GM18867 (cell line): ENCODE results near the gene TM7SF2.
A peak's percentile ranks its signal among the peaks of the same experiment; 100 is the strongest.

ENCODE experiments used
- ATAC-seq: cut with Tn5 transposase; IDR thresholded peaks from one replicate; pipeline ENCODE4 v1.9.1; 2021; ENCODE audit warnings: mild to moderate bottlenecking, moderate library complexity; ENCODE audit not compliant: unreplicated experiment

TM7SF2 gene

DNA sequence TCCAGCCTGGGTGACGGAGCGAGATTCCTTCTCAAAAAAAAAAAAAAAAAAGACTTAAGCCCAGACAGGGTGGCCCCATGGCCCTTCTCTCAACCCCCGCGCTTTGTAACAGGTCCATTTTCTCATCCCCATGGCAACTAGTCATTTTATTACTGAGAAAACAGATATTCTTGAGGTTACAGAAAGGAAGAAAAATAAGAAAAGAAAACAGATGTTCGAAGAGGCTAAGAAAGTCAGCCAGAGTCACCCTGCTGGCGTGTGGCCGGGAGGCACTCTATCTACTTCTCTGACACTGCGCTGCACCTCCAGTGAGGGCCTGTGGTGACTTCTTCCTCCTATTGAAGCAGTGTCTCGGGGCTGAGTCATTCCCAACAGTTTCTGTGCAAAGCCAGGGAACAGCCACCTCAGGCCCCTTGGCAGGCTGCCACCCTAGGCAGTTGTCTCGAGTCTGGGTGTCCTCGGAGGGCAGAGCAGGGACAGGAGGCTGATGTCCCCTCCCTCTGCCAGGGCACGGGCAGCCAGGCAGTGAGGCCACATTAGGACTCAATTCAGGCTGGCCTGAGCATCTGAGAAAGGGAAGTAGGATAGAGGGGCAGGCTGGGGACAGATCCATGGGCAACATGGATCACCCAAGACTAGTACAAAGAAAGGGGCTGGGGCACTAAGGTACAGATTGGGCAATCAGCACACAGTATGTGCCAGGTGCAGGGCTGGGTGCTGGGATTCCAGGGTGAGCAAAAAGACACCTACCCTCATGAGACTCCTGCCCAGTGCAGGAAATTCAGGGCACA lies 39.0 kb downstream of the TM7SF2 start:
- no peak for ATAC-seq

- ATAC-seq = no peak
These were observed 39.7 kb downstream of the TM7SF2 start for GRCh38 chr11:65151331-65151899.

- ATAC-seq = no peak
These were observed 40.5 kb downstream of the TM7SF2 start for GRCh38 chr11:65152122-65152521.

DNA sequence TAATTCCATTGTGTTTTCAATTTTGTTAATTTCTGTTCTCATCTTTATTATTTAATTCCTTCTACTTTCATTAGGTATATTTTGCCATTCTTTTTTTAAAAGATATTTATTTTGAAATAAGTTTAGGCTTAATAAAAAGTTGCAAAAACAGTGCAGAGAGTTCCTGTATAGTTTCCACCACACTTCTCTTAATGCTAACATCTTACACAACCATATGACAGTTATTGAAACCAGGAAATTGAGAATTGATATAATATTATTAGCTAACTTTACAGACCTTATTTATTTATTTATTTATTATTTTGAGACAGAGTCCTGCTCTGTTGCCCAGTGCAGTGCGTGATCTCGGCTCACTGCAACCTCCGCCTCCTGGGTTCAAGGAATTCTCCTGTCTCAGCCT lies 44.6 kb downstream of the TM7SF2 start:
- ATAC-seq = no peak

DNA sequence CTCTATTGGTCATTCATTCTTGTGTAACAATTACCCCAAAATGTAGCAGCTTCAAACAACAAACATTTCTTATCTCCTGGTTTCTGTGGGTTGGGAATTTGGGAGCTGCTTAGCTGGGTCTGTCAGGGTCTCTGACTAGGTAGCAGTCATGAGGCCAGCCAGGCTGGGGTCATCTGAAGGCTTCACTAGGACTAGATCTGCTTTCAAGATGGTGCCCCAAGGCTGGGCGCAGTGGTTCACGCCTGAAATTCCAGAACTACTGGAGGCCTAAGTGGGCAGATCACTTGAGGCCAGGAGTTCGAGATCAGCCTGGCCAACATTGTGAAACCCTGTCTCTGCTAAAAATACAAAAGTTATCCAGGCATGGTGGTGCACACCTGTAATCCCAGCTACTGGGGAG lies 45.3 kb downstream of the TM7SF2 start:
- ATAC-seq = no peak

DNA sequence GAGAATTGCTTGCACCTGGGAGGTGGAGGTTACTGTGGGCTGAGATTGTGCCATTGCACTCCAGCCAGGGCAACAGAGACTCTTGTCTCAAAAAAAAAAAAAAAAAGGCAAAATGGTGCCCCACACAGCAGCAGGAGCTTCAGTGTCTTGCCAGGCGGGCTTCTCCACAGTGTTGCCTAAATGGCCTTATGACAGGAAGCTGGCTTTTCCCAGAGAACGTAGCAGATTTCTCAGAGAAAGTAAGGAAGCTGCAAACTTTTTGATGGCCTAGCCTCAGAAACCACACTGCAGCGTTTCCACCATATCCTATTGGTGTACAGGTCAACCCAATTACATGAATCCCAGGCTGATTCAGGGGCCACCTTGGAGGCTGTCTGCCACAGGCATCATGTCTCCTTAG lies 45.7 kb downstream of the TM7SF2 start:
- no peak for ATAC-seq

GRCh38 chr11:65159012-65159411 lies 47.3 kb downstream of the TM7SF2 start:
- ATAC-seq = peak; percentile 86

- no peak for ATAC-seq
These were observed 49.0 kb downstream of the TM7SF2 start for GRCh38 chr11:65160643-65161042.

GRCh38 chr11:65163684-65164083 lies 52.0 kb downstream of the TM7SF2 start:
- ATAC-seq = no peak
